Activated T-helper 1 cell treated with anti-CD3 and anti-CD28 coated beads, Interleukin-12 subunit alpha, Interleukin-12 subunit beta, Interleukin-2, Interleukin-4 antibody, amounts not matched to agents 30 ng/mL and 10 ng/mL and 1 ng/mL, durations not matched to agents 14 hours and 24 hours and 36 hours (primary cell): ENCODE measurements around the gene CHCHD6. TPM values are rescaled to one million over a fixed set of nuclear protein-coding genes. Genes with fewer than 3 reads are reported as not detected.

Experiments
- DNase-seq: peaks from one replicate; pipeline ENCODE4 v3.0.0; 2021; ENCODE audit warnings: low spot score
- H3K27ac Mint-ChIP-seq: one replicate; pipeline ENCODE4 v1.8.0; 2021; ENCODE audit warnings: mild to moderate bottlenecking, mixed read lengths
- H3K27me3 Mint-ChIP-seq: one replicate; pipeline ENCODE4 v1.8.0; 2022; ENCODE audit warnings: mild to moderate bottlenecking, moderate library complexity, mixed read lengths; ENCODE audit not compliant: insufficient read depth
- H3K36me3 Mint-ChIP-seq: one replicate; pipeline ENCODE4 v1.8.0; 2021; ENCODE audit warnings: low read depth, mixed read lengths
- H3K4me1 Mint-ChIP-seq: one replicate; pipeline ENCODE4 v1.8.0; 2021; ENCODE audit warnings: low read depth, mixed read lengths
- H3K4me3 Mint-ChIP-seq: one replicate; pipeline ENCODE4 v1.8.0; 2021; ENCODE audit warnings: mild to moderate bottlenecking, moderate library complexity, mixed read lengths
- H3K9me3 Mint-ChIP-seq: one replicate; pipeline ENCODE4 v1.8.0; 2021; ENCODE audit warnings: mixed read lengths
- intact Hi-C: fragments of 100-400 bp; cut with micrococcal nuclease; formaldehyde crosslinking; loops from one replicate; pipeline ENCODE4 v1.15.1; 2024
- total RNA-seq: library from RNA; stranded (reverse); gene quantifications from 2 replicates; pipeline ENCODE4 v1.2.3, GENCODE V29; 2022

The CHCHD6 gene
- total RNA-seq, 1 donor from 2014 or later: 17.5 TPM

- DNase-seq: no peak
- no peaks in the 10 kb centered on the region for H3K36me3 Mint-ChIP-seq
- no peak overlapping the region for H3K27ac Mint-ChIP-seq
- H3K4me1 Mint-ChIP-seq: no peaks in the 10 kb centered on the region
- peaks cover 7% of the 10 kb centered on the region for H3K9me3 Mint-ChIP-seq
- no peak overlapping the region for H3K4me3 Mint-ChIP-seq
- H3K27me3 Mint-ChIP-seq: peaks cover 2% of the 10 kb centered on the region
- intact Hi-C loops: no loop called here
Observed at GRCh38 chr3:126817781-126818180, 113.7 kb downstream of the CHCHD6 start.

- H3K27me3 Mint-ChIP-seq: peaks cover 2% of the 10 kb centered on the region
- intact Hi-C loops: no loop called here
- H3K4me1 Mint-ChIP-seq: no peaks in the 10 kb centered on the region
- no peak overlapping the region for H3K4me3 Mint-ChIP-seq
- no peak overlapping the region for H3K27ac Mint-ChIP-seq
- H3K36me3 Mint-ChIP-seq: no peaks in the 10 kb centered on the region
- DNase-seq: no peak
- peaks cover 7% of the 10 kb centered on the region for H3K9me3 Mint-ChIP-seq
Observed at GRCh38 chr3:126818400-126819095, 114.5 kb downstream of the CHCHD6 start.

- peaks cover 5% of the 10 kb centered on the region for H3K9me3 Mint-ChIP-seq
- H3K27ac Mint-ChIP-seq: no peak overlapping the region
- peaks cover 7% of the 10 kb centered on the region for H3K4me1 Mint-ChIP-seq
- intact Hi-C loops: no loop called here
- no peaks in the 10 kb centered on the region for H3K27me3 Mint-ChIP-seq
- DNase-seq: no peak
- no peak overlapping the region for H3K4me3 Mint-ChIP-seq
- H3K36me3 Mint-ChIP-seq: no peaks in the 10 kb centered on the region
Observed at GRCh38 chr3:126826693-126827092, 122.7 kb downstream of the CHCHD6 start.

- peaks cover 7% of the 10 kb centered on the region for H3K4me1 Mint-ChIP-seq
- H3K9me3 Mint-ChIP-seq: peaks cover under 1% of the 10 kb centered on the region
- H3K27me3 Mint-ChIP-seq: no peaks in the 10 kb centered on the region
- intact Hi-C loops: no loop called here
- no peaks in the 10 kb centered on the region for H3K36me3 Mint-ChIP-seq
- DNase-seq: no peak
- no peak overlapping the region for H3K4me3 Mint-ChIP-seq
- no peak overlapping the region for H3K27ac Mint-ChIP-seq
Observed at GRCh38 chr3:126827121-126827520, 123.1 kb downstream of the CHCHD6 start.

- no peak overlapping the region for H3K27ac Mint-ChIP-seq
- H3K9me3 Mint-ChIP-seq: no peaks in the 10 kb centered on the region
- no peak overlapping the region for H3K4me3 Mint-ChIP-seq
- no peaks in the 10 kb centered on the region for H3K36me3 Mint-ChIP-seq
- intact Hi-C loops: no loop called here
- DNase-seq: no peak
- no peaks in the 10 kb centered on the region for H3K27me3 Mint-ChIP-seq
- peaks cover 7% of the 10 kb centered on the region for H3K4me1 Mint-ChIP-seq
Observed at GRCh38 chr3:126828306-126828705, 124.3 kb downstream of the CHCHD6 start.

GRCh38 chr3:126832933-126833332 lies 128.9 kb downstream of the CHCHD6 start:
- Mint-ChIP-seq H3K4me3 (no peak overlapping the region), H3K27ac (no peak overlapping the region), H3K27me3 (no peaks in the 10 kb centered on the region), H3K4me1 (peaks cover 7% of the 10 kb centered on the region), H3K9me3 (no peaks in the 10 kb centered on the region), H3K36me3 (no peaks in the 10 kb centered on the region)
- intact Hi-C loops: no loop called here
- DNase-seq: no peak

- Mint-ChIP-seq H3K9me3 (no peaks in the 10 kb centered on the region), H3K4me1 (no peaks in the 10 kb centered on the region)
Observed at GRCh38 chr3:126834596-126835471, 130.8 kb downstream of the CHCHD6 start.

GRCh38 chr3:126835472-126836219 lies 131.6 kb downstream of the CHCHD6 start:
- H3K27me3 Mint-ChIP-seq: no peaks in the 10 kb centered on the region
- no peak overlapping the region for H3K27ac Mint-ChIP-seq
- H3K36me3 Mint-ChIP-seq: no peaks in the 10 kb centered on the region
- intact Hi-C loops: no loop called here
- H3K4me3 Mint-ChIP-seq: no peak overlapping the region
- no peaks in the 10 kb centered on the region for H3K4me1 Mint-ChIP-seq
- DNase-seq: no peak
- H3K9me3 Mint-ChIP-seq: no peaks in the 10 kb centered on the region

More at GRCh38 chr3:126834596-126835471, 130.8 kb downstream of the CHCHD6 start:
- Mint-ChIP-seq H3K36me3 (no peaks in the 10 kb centered on the region), H3K27ac (no peak overlapping the region), H3K27me3 (no peaks in the 10 kb centered on the region), H3K4me3 (no peak overlapping the region)
- intact Hi-C loops: no loop called here
- no peak for DNase-seq

GRCh38 chr3:126836220-126836860 lies 132.3 kb downstream of the CHCHD6 start:
- H3K9me3 Mint-ChIP-seq: no peaks in the 10 kb centered on the region
- no peaks in the 10 kb centered on the region for H3K27me3 Mint-ChIP-seq
- H3K4me1 Mint-ChIP-seq: no peaks in the 10 kb centered on the region
- H3K36me3 Mint-ChIP-seq: no peaks in the 10 kb centered on the region
- H3K4me3 Mint-ChIP-seq: no peak overlapping the region
- no peak overlapping the region for H3K27ac Mint-ChIP-seq
- intact Hi-C loops: no loop called here
- no peak for DNase-seq

- H3K9me3 Mint-ChIP-seq: no peaks in the 10 kb centered on the region
- no peak overlapping the region for H3K4me3 Mint-ChIP-seq
- no peaks in the 10 kb centered on the region for H3K27me3 Mint-ChIP-seq
- no peak overlapping the region for H3K27ac Mint-ChIP-seq
- H3K4me1 Mint-ChIP-seq: no peaks in the 10 kb centered on the region
- H3K36me3 Mint-ChIP-seq: no peaks in the 10 kb centered on the region
- intact Hi-C loops: no loop called here
- DNase-seq: no peak
Observed at GRCh38 chr3:126837773-126838172, 133.7 kb downstream of the CHCHD6 start.

GRCh38 chr3:126845920-126846715 lies 142.1 kb downstream of the CHCHD6 start:
- Mint-ChIP-seq H3K4me1 (no peaks in the 10 kb centered on the region), H3K27ac (no peak overlapping the region), H3K36me3 (no peaks in the 10 kb centered on the region), H3K27me3 (no peaks in the 10 kb centered on the region), H3K4me3 (no peak overlapping the region), H3K9me3 (no peaks in the 10 kb centered on the region)
- no peak for DNase-seq
- intact Hi-C loops: no loop called here

- Mint-ChIP-seq H3K4me3 (no peak overlapping the region), H3K4me1 (no peaks in the 10 kb centered on the region), H3K9me3 (no peaks in the 10 kb centered on the region), H3K36me3 (no peaks in the 10 kb centered on the region), H3K27me3 (no peaks in the 10 kb centered on the region), H3K27ac (no peak overlapping the region)
- intact Hi-C loops: no loop called here
- no peak for DNase-seq
Observed at GRCh38 chr3:126847061-126847460, 143.0 kb downstream of the CHCHD6 start.
